Esophagus muscularis mucosa (tissue), 3 donors: ENCODE results near the gene WDR48.

Source experiments
- CTCF ChIP-seq, 3 experiments: fragments of 200-600 bp in 2 of 3; fragments of 450-650 bp in 1 of 3; sonication (generic) in 2 of 3; IDR thresholded peaks; one replicate each; pipeline ENCODE4 v1.5.1; 2017 to 2019; ENCODE audit warnings: antibody characterized with exemption in 3 of 3, mild to moderate bottlenecking in 2 of 3, moderate library complexity in 1 of 3
- POLR2A ChIP-seq: fragments of 450-650 bp; IDR thresholded peaks from one replicate; pipeline ENCODE4 v1.6.1; 2017; ENCODE audit warnings: antibody characterized with exemption, moderate library complexity, mild to moderate bottlenecking, low read depth
- POLR2AphosphoS5 ChIP-seq, 2 donors: sonication (generic); formaldehyde crosslinking; IDR thresholded peaks; one replicate each; pipeline ENCODE4 v1.6.1; 2017; ENCODE audit warnings: antibody characterized with exemption in 2 of 2

GRCh38 chr3:39075910-39076309 is 24.1 kb downstream of the WDR48 start:
- TF ChIP-seq POLR2A: no peak
- no peak for TF ChIP-seq CTCF (IDR thresholded peaks at IDR 0.05)
- TF ChIP-seq POLR2AphosphoS5 (IDR thresholded peaks at IDR 0.05): no peak
